Activated CD8-positive, alpha-beta T cell treated with anti-CD3 and anti-CD28 coated beads for 36 hours (primary cell): ENCODE data around the gene GJC2. TPM values are rescaled to one million over a fixed set of nuclear protein-coding genes. Genes with fewer than 3 reads are reported as not detected.

Source experiments
- ATAC-seq: fragments of 200-7000 bp; cut with Tn5 transposase; one replicate; pipeline ENCODE4 v1.10.0; 2021; ENCODE audit warnings: mild to moderate bottlenecking, moderate library complexity
- CTCF ChIA-PET: fragments of 350-600 bp; sonication (Branson Sonifier 250); formaldehyde crosslinking; loops from one replicate; lab custom pipeline; 2021; ENCODE audit warnings: antibody characterized with exemption; lab: Charles Lee
- POLR2A ChIA-PET: fragments of 350-600 bp; sonication (Branson Sonifier 250); formaldehyde crosslinking; loops from one replicate; lab custom pipeline; 2021; ENCODE audit warnings: antibody characterized with exemption; lab: Charles Lee
- DNase-seq: peaks from one replicate; pipeline ENCODE4 v3.0.0-alpha.2; 2020
- H3K27ac Mint-ChIP-seq: one replicate; pipeline ENCODE4 v1.8.0; 2021; ENCODE audit warnings: mild to moderate bottlenecking, mixed read lengths
- H3K27me3 Mint-ChIP-seq: one replicate; pipeline ENCODE4 v1.8.0; 2021; ENCODE audit warnings: mixed read lengths
- H3K36me3 Mint-ChIP-seq: one replicate; pipeline ENCODE4 v1.8.0; 2021; ENCODE audit warnings: low read depth, mixed read lengths
- H3K4me1 Mint-ChIP-seq: one replicate; pipeline ENCODE4 v1.8.0; 2021; ENCODE audit warnings: low read depth, mixed read lengths
- H3K4me3 Mint-ChIP-seq: one replicate; pipeline ENCODE4 v1.8.0; 2021; ENCODE audit warnings: mild to moderate bottlenecking, moderate library complexity, mixed read lengths
- H3K9me3 Mint-ChIP-seq: one replicate; pipeline ENCODE4 v1.8.0; 2021; ENCODE audit warnings: mixed read lengths
- CTCF ChIP-seq: fragments of 200-600 bp; IDR thresholded peaks from one replicate; pipeline ENCODE4 v1.8.0; 2022; ENCODE audit warnings: antibody characterized with exemption, mild to moderate bottlenecking
- intact Hi-C: fragments of 100-400 bp; cut with micrococcal nuclease; formaldehyde crosslinking; loops from one replicate; pipeline ENCODE4 v1.10.0; 2022
- total RNA-seq, 2 experiments: library from RNA; stranded (reverse); gene quantifications; one replicate each; pipeline ENCODE4 v1.2.3, GENCODE V29; 2021

The GJC2 gene
- total RNA-seq, 2 experiments from 2014 or later, result 3.4 to 3.5 TPM

GRCh38 chr1:228106800-228107054, 43.0 kb upstream of the GJC2 start:
- H3K27me3 Mint-ChIP-seq, result no peaks in the 10 kb centered on the region
- ATAC-seq (no peak), DNase-seq (no peak)
- TF ChIP-seq CTCF, result no peak
- no peak overlapping the region for H3K4me3 Mint-ChIP-seq
- CTCF ChIA-PET, result no interaction called here
- H3K9me3 Mint-ChIP-seq, result no peaks in the 10 kb centered on the region
- POLR2A ChIA-PET, result interaction anchor here (1.9 to 4.2 kb wide), 3 partner anchors 9 to 23 kb away, joined by 4 to 21 read pairs (median 8); partner anchors contain the start of gene ARF1
- intact Hi-C loops, result no loop called here
- peaks cover 35% of the 10 kb centered on the region for H3K4me1 Mint-ChIP-seq
- no peak overlapping the region for H3K27ac Mint-ChIP-seq
- peaks cover 11% of the 10 kb centered on the region for H3K36me3 Mint-ChIP-seq

GRCh38 chr1:228107636-228108035, 42.1 kb upstream of the GJC2 start:
- Mint-ChIP-seq H3K4me3 (peak overlapping the region; percentile 83), H3K9me3 (no peaks in the 10 kb centered on the region), H3K27me3 (no peaks in the 10 kb centered on the region), H3K4me1 (peaks cover 37% of the 10 kb centered on the region), H3K27ac (peak overlapping the region; percentile 90), H3K36me3 (peaks cover 11% of the 10 kb centered on the region)
- ChIA-PET POLR2A (interaction anchor here (0.6 to 4.2 kb wide), 3 partner anchors 17 to 164 kb away, joined by 3 to 21 read pairs (median 8); partner anchors contain the start of gene ARF1), CTCF (no interaction called here)
- DNase-seq (no peak), ATAC-seq (no peak)
- TF ChIP-seq CTCF, result no peak
- intact Hi-C loops, result no loop called here

GRCh38 chr1:228108055-228108690, 41.6 kb upstream of the GJC2 start:
- H3K36me3 Mint-ChIP-seq, result peaks cover 9% of the 10 kb centered on the region
- ChIA-PET POLR2A (interaction anchor here (0.5 to 4.2 kb wide), 10 partner anchors 11 to 350 kb away, joined by 3 to 21 read pairs (median 3); partner anchors contain the start of gene ARF1), CTCF (interaction anchor here (3.1 kb wide), 1 partner anchor 23 kb away, joined by 15 read pairs; no protein-coding TSS in a partner anchor)
- peaks cover 37% of the 10 kb centered on the region for H3K4me1 Mint-ChIP-seq
- no peaks in the 10 kb centered on the region for H3K9me3 Mint-ChIP-seq
- TF ChIP-seq CTCF, result no peak
- H3K4me3 Mint-ChIP-seq, result peak overlapping the region; percentile 83
- no peaks in the 10 kb centered on the region for H3K27me3 Mint-ChIP-seq
- ATAC-seq, result no peak
- intact Hi-C loops, result no loop called here
- DNase-seq, result no peak
- H3K27ac Mint-ChIP-seq, result peak overlapping the region; percentile 90

GRCh38 chr1:228108742-228109072, 41.0 kb upstream of the GJC2 start:
- peak overlapping the region; percentile 90 for H3K27ac Mint-ChIP-seq
- H3K4me1 Mint-ChIP-seq, result peaks cover 36% of the 10 kb centered on the region
- DNase-seq (no peak), ATAC-seq (no peak)
- no peak for TF ChIP-seq CTCF
- no peaks in the 10 kb centered on the region for H3K9me3 Mint-ChIP-seq
- peak overlapping the region; percentile 83 for H3K4me3 Mint-ChIP-seq
- ChIA-PET CTCF (interaction anchor here (3.1 kb wide), 1 partner anchor 22 kb away, joined by 15 read pairs; no protein-coding TSS in a partner anchor), POLR2A (interaction anchor here (0.5 to 4.2 kb wide), 10 partner anchors 11 to 349 kb away, joined by 3 to 21 read pairs (median 3); partner anchors contain the start of genes ARF1 and IBA57)
- peaks cover 7% of the 10 kb centered on the region for H3K36me3 Mint-ChIP-seq
- no peaks in the 10 kb centered on the region for H3K27me3 Mint-ChIP-seq
- intact Hi-C loops, result loop anchor here (1.0 kb wide), 1 partner anchor 58 kb away; no protein-coding TSS in a partner anchor
